Large intestine (tissue), 12 donors: ENCODE results near the gene WDR53. TPM values are rescaled to one million over a fixed set of nuclear protein-coding genes. Genes with fewer than 3 reads are reported as not detected.
"Not testable (repeated sequence)": the region's sequence is repeated elsewhere in the genome, so short reads cannot be mapped to it uniquely, and the experiment has no call there.

Experiments
- DNase-seq, 2 donors: peaks; one replicate each; pipeline versions ENCODE4 v3.0.0 to v3.0.0-alpha.2; 2013
- H3K27ac ChIP-seq: one replicate; pipeline ENCODE4 v1.5.1; 2013; ENCODE audit warnings: low read length
- H3K27me3 ChIP-seq: 2 replicates; pipeline ENCODE4 v1.6.1; 2013; ENCODE audit warnings: low read length; ENCODE audit not compliant: control insufficient read depth, insufficient read depth
- H3K36me3 ChIP-seq: 2 replicates; pipeline ENCODE4 v1.6.1; 2013; ENCODE audit warnings: low read length; ENCODE audit not compliant: control insufficient read depth, insufficient read depth
- H3K4me1 ChIP-seq: one replicate; pipeline ENCODE4 v1.6.1; 2013; ENCODE audit warnings: low read length; ENCODE audit not compliant: control insufficient read depth, insufficient read depth
- H3K4me3 ChIP-seq: one replicate; pipeline ENCODE4 v1.5.1; 2013; ENCODE audit warnings: low read length
- H3K9me3 ChIP-seq: one replicate; pipeline ENCODE4 v1.6.1; 2013; ENCODE audit warnings: mild to moderate bottlenecking, low read depth, low read length, moderate library complexity; ENCODE audit not compliant: control insufficient read depth
- WGBS: methylation state at CpG from one replicate; pipeline ENCODE4 v1.1.5; 2013; ENCODE audit warnings: low lambda C conversion rate; ENCODE audit not compliant: insufficient coverage; 5-methylcytosine and 5-hydroxymethylcytosine counted together
- long read RNA-seq, 11 donors: transcript quantifications; one replicate each; lab custom pipeline, GENCODE V29; 2026
- polyA plus RNA-seq: library from polyadenylated mRNA; unstranded; fragments of 120-200 nt; gene quantifications from one replicate; pipeline ENCODE4 v1.2.1, GENCODE V29; 2013

Gene WDR53
- polyA plus RNA-seq: 9.2 TPM
- long read RNA-seq, donor 1, partial matches to known transcripts: 10 of 10 reads
- long read RNA-seq, donor 1, other reads (novel, unspliced or antisense): 0 of 10 reads
- long read RNA-seq, donor 2, partial matches to known transcripts: 39 of 39 reads
- long read RNA-seq, donor 2, other reads (novel, unspliced or antisense): 0 of 39 reads
- long read RNA-seq, donor 3: 0 reads
- long read RNA-seq, donor 4: 0 reads
- long read RNA-seq, donor 5, partial matches to known transcripts: 11 of 11 reads
- long read RNA-seq, donor 5, other reads (novel, unspliced or antisense): 0 of 11 reads
- long read RNA-seq, donor 6, partial matches to known transcripts: 0 of 1 reads
- long read RNA-seq, donor 6, other reads (novel, unspliced or antisense): 0 of 1 reads
- long read RNA-seq, donor 7: 0 reads
- long read RNA-seq, donor 8, partial matches to known transcripts: 29 of 43 reads
- long read RNA-seq, donor 8, other reads (novel, unspliced or antisense): 14 of 43 reads
- long read RNA-seq, donor 9, partial matches to known transcripts: 26 of 31 reads
- long read RNA-seq, donor 9, other reads (novel, unspliced or antisense): 5 of 31 reads
- long read RNA-seq, donor 10: 0 reads
- long read RNA-seq, donor 11, partial matches to known transcripts: 16 of 16 reads
- long read RNA-seq, donor 11, other reads (novel, unspliced or antisense): 0 of 16 reads

GRCh38 chr3:196568246-196569002, at the start of gene WDR53, which contains the start of gene FBXO45:
WDR53 (minus strand) TSS chr3:196568554; CDS start chr3:196561475, 7,079 bp downstream.
FBXO45 (plus strand) TSS chr3:196568660; CDS start chr3:196568985, 325 bp downstream.
- H3K9me3 ChIP-seq: no peaks in the 10 kb centered on the region
- H3K4me3 ChIP-seq: peak within 1 kb of the TSS; percentile 79
- H3K36me3 ChIP-seq: no peaks in the 10 kb centered on the region
- WGBS: no CpG with 5 or more reads among the region's 87 CpGs
- H3K27me3 ChIP-seq: no peaks in the 10 kb centered on the region
- H3K27ac ChIP-seq: peak within 1 kb of the TSS; percentile 58
- peaks cover 8% of the 10 kb centered on the region for H3K4me1 ChIP-seq
- peak; percentile 95 to 98 for DNase-seq

- WGBS: 17% methylated on average over 1 of the region's 5 CpGs
- H3K27me3 ChIP-seq: no peaks in the 10 kb centered on the region
- DNase-seq: peak in 1 of 2 donors; percentile 63
- no peaks in the 10 kb centered on the region for H3K9me3 ChIP-seq
- H3K27ac ChIP-seq: no peak overlapping the region
- no peaks in the 10 kb centered on the region for H3K36me3 ChIP-seq
- H3K4me3 ChIP-seq: no peak overlapping the region
- peaks cover 5% of the 10 kb centered on the region for H3K4me1 ChIP-seq
These were observed 48.9 kb upstream of the WDR53 start for GRCh38 chr3:196617256-196617655.

- H3K27me3 ChIP-seq, H3K9me3 ChIP-seq, H3K4me3 ChIP-seq, DNase-seq, H3K36me3 ChIP-seq, H3K27ac ChIP-seq, H3K4me1 ChIP-seq: not testable (repeated sequence)
- no CpG with 5 or more reads among the region's 6 CpGs for WGBS
These were observed 46.9 kb upstream of the WDR53 start for GRCh38 chr3:196615234-196615633.

- Histone ChIP-seq H3K27ac (no peak overlapping the region), H3K27me3 (no peaks in the 10 kb centered on the region)
These were observed 43.6 kb upstream of the WDR53 start for GRCh38 chr3:196611761-196612483.

GRCh38 chr3:196609805-196610515, 41.6 kb upstream of the WDR53 start:
- Histone ChIP-seq H3K27ac (no peak overlapping the region), H3K4me3 (no peak overlapping the region), H3K36me3 (no peaks in the 10 kb centered on the region), H3K4me1 (peaks cover 3% of the 10 kb centered on the region), H3K27me3 (no peaks in the 10 kb centered on the region), H3K9me3 (no peaks in the 10 kb centered on the region)
- no peak for DNase-seq
- no CpG with 5 or more reads among the region's 6 CpGs for WGBS

More at GRCh38 chr3:196611761-196612483, 43.6 kb upstream of the WDR53 start:
- Histone ChIP-seq H3K4me3 (no peak overlapping the region), H3K4me1 (peaks cover 3% of the 10 kb centered on the region), H3K9me3 (no peaks in the 10 kb centered on the region), H3K36me3 (no peaks in the 10 kb centered on the region)
- WGBS: no CpG with 5 or more reads among the region's 10 CpGs
- no peak for DNase-seq

GRCh38 chr3:196609343-196609775, 41.0 kb upstream of the WDR53 start:
- Histone ChIP-seq H3K27ac (no peak overlapping the region), H3K27me3 (no peaks in the 10 kb centered on the region), H3K4me1 (peaks cover 3% of the 10 kb centered on the region), H3K36me3 (no peaks in the 10 kb centered on the region), H3K9me3 (no peaks in the 10 kb centered on the region), H3K4me3 (no peak overlapping the region)
- 50% methylated on average over 2 of the region's 5 CpGs for WGBS
- peak; percentile 79 to 81 for DNase-seq

- H3K36me3 ChIP-seq: no peaks in the 10 kb centered on the region
- H3K4me1 ChIP-seq: peaks cover 3% of the 10 kb centered on the region
- WGBS: 100% methylated on average over 1 of the region's 2 CpGs
- H3K27ac ChIP-seq: no peak overlapping the region
- no peak for DNase-seq
- no peak overlapping the region for H3K4me3 ChIP-seq
- no peaks in the 10 kb centered on the region for H3K9me3 ChIP-seq
- no peaks in the 10 kb centered on the region for H3K27me3 ChIP-seq
These were observed 40.3 kb upstream of the WDR53 start for GRCh38 chr3:196608693-196609092.

- WGBS: 80% methylated on average over 4 of the region's 13 CpGs
- H3K27me3 ChIP-seq: no peaks in the 10 kb centered on the region
- no peaks in the 10 kb centered on the region for H3K36me3 ChIP-seq
- no peak overlapping the region for H3K27ac ChIP-seq
- H3K9me3 ChIP-seq: no peaks in the 10 kb centered on the region
- H3K4me1 ChIP-seq: peaks cover 3% of the 10 kb centered on the region
- H3K4me3 ChIP-seq: no peak overlapping the region
- no peak for DNase-seq
These were observed 36.2 kb upstream of the WDR53 start for GRCh38 chr3:196604548-196604947.

GRCh38 chr3:196603683-196604082, 35.3 kb upstream of the WDR53 start:
- Histone ChIP-seq H3K4me1 (no peaks in the 10 kb centered on the region), H3K9me3 (no peaks in the 10 kb centered on the region), H3K36me3 (no peaks in the 10 kb centered on the region), H3K27ac (no peak overlapping the region), H3K27me3 (no peaks in the 10 kb centered on the region), H3K4me3 (no peak overlapping the region)
- DNase-seq: no peak
- WGBS: no CpG with 5 or more reads among the region's 7 CpGs
